HFF-Myc (cell line): ENCODE results near the gene TXNRD1.

ENCODE experiments used
- DNase-seq: peaks from one replicate; pipeline ENCODE4 v3.0.0-alpha.2; 2011; ENCODE audit warnings: low read depth; ENCODE audit errors: extremely low read depth
- H3K4me3 ChIP-seq: replicated peaks from 2 replicates; pipeline ENCODE4 v1.5.1; 2011; ENCODE audit warnings: low read depth, mild to moderate bottlenecking, control low read depth, low read length
- CTCF ChIP-seq: IDR thresholded peaks from 2 replicates; pipeline ENCODE4 v1.5.1; 2012; ENCODE audit warnings: mild to moderate bottlenecking, low read depth, low read length, control low read depth; ENCODE audit errors: missing control alignments

The TXNRD1 gene

GRCh38 chr12:104342147-104342546 is 126.6 kb downstream of the TXNRD1 start:
- no peak for TF ChIP-seq CTCF
- H3K4me3 ChIP-seq: no peak overlapping the region
- DNase-seq: no peak

- H3K4me3 ChIP-seq: no peak overlapping the region
- no peak for TF ChIP-seq CTCF
- DNase-seq: no peak
These were observed 127.2 kb downstream of the TXNRD1 start for GRCh38 chr12:104342635-104343249.

GRCh38 chr12:104344682-104345081 is 129.1 kb downstream of the TXNRD1 start:
- TF ChIP-seq CTCF: no peak
- DNase-seq: no peak
- no peak overlapping the region for H3K4me3 ChIP-seq

GRCh38 chr12:104345234-104346066 is 129.9 kb downstream of the TXNRD1 start:
- no peak for TF ChIP-seq CTCF
- no peak for DNase-seq

GRCh38 chr12:104347374-104348075 is 131.9 kb downstream of the TXNRD1 start:
- TF ChIP-seq CTCF: no peak
- no peak for DNase-seq
- no peak overlapping the region for H3K4me3 ChIP-seq

More at GRCh38 chr12:104345234-104346066, 129.9 kb downstream of the TXNRD1 start:
- H3K4me3 ChIP-seq: no peak overlapping the region

GRCh38 chr12:104348283-104348993 is 132.9 kb downstream of the TXNRD1 start:
- no peak for TF ChIP-seq CTCF
- H3K4me3 ChIP-seq: no peak overlapping the region
- DNase-seq: no peak
